WTC11 (cell line): Measurements from ENCODE around the gene ZNF688. TPM values are rescaled to one million over a fixed set of nuclear protein-coding genes. Genes with fewer than 3 reads are reported as not detected.

Source experiments
- ATAC-seq: fragments of 200-7000 bp; cut with Tn5 transposase; 2 replicates; pipeline ENCODE4 v1.10.0; 2021; ENCODE audit warnings: mild to moderate bottlenecking, moderate library complexity
- CTCF ChIA-PET: fragments of 300-600 bp; sonication (Branson Sonifier 250); formaldehyde crosslinking; loops from one replicate; lab custom pipeline; 2021; ENCODE audit warnings: antibody characterized with exemption; lab: Charles Lee
- POLR2A ChIA-PET: fragments of 350-600 bp; sonication (Branson Sonifier 250); formaldehyde crosslinking; loops from one replicate; lab custom pipeline; 2021; ENCODE audit warnings: antibody characterized with exemption; lab: Charles Lee
- DNase-seq: peaks from one replicate; pipeline ENCODE4 v3.0.0; 2021; ENCODE audit warnings: low spot score
- H3K27ac Mint-ChIP-seq: 2 replicates; pipeline ENCODE4 v1.8.0; 2021; ENCODE audit warnings: mixed read lengths
- H3K27me3 Mint-ChIP-seq: 2 replicates; pipeline ENCODE4 v1.8.0; 2021; ENCODE audit warnings: low read depth, mild to moderate bottlenecking, moderate library complexity, mixed read lengths
- H3K36me3 Mint-ChIP-seq: 2 replicates; pipeline ENCODE4 v1.8.0; 2021; ENCODE audit warnings: mixed read lengths
- H3K4me1 Mint-ChIP-seq: 2 replicates; pipeline ENCODE4 v1.8.0; 2022; ENCODE audit warnings: mixed read lengths
- H3K4me3 Mint-ChIP-seq: 2 replicates; pipeline ENCODE4 v1.8.0; 2021; ENCODE audit warnings: mild to moderate bottlenecking, moderate library complexity, mixed read lengths
- H3K9me3 Mint-ChIP-seq: 2 replicates; pipeline ENCODE4 v1.8.0; 2021; ENCODE audit warnings: mixed read lengths
- ATF1 ChIP-seq: sonication (generic); formaldehyde crosslinking; IDR thresholded peaks from 2 replicates; pipeline ENCODE4 v1.8.1; 2023; ENCODE audit warnings: mild to moderate bottlenecking, moderate library complexity, missing genetic modification reagents
- FOXJ3 ChIP-seq: sonication (generic); formaldehyde crosslinking; IDR thresholded peaks from 2 replicates; pipeline ENCODE4 v1.9.0; 2021; ENCODE audit warnings: missing genetic modification reagents, mild to moderate bottlenecking, borderline replicate concordance
- GTF2I ChIP-seq: fragments of 250-450 bp; sonication (Bioruptor Pico); conservative IDR thresholded peaks from 2 replicates; pipeline ENCODE4 v1.4.0; 2021; ENCODE audit warnings: mild to moderate bottlenecking
- KAT7 ChIP-seq: sonication (generic); formaldehyde crosslinking; IDR thresholded peaks from 2 replicates; pipeline ENCODE4 v1.8.1; 2023; ENCODE audit warnings: missing genetic modification reagents, mild to moderate bottlenecking, borderline replicate concordance
- NFE2L1 ChIP-seq: sonication (generic); formaldehyde crosslinking; IDR thresholded peaks from 2 replicates; pipeline ENCODE4 v1.8.1; 2023; ENCODE audit warnings: missing genetic modification reagents
- NR1H2 ChIP-seq: sonication (generic); formaldehyde crosslinking; IDR thresholded peaks from 2 replicates; pipeline ENCODE4 v1.9.0; 2021; ENCODE audit warnings: mild to moderate bottlenecking, moderate library complexity, missing genetic modification reagents
- SOX15 ChIP-seq: fragments of 250-450 bp; sonication (Bioruptor Pico); IDR thresholded peaks from 2 replicates; pipeline ENCODE4 v1.9.0; 2021; ENCODE audit warnings: mild to moderate bottlenecking
- TEAD1 ChIP-seq: sonication (generic); formaldehyde crosslinking; IDR thresholded peaks from 2 replicates; pipeline ENCODE4 v1.8.0; 2022; ENCODE audit warnings: mild to moderate bottlenecking, missing genetic modification reagents
- ZNF219 ChIP-seq: sonication (generic); formaldehyde crosslinking; IDR thresholded peaks from 2 replicates; pipeline ENCODE4 v1.8.0; 2023; ENCODE audit warnings: missing genetic modification reagents, mild to moderate bottlenecking, borderline replicate concordance
- ZNF512 ChIP-seq: sonication (generic); formaldehyde crosslinking; IDR thresholded peaks from 2 replicates; pipeline ENCODE4 v1.8.1; 2022; ENCODE audit warnings: missing genetic modification reagents, borderline replicate concordance
- total RNA-seq: library from RNA; stranded (reverse); gene quantifications from 3 replicates; pipeline ENCODE4 v1.2.3, GENCODE V29; 2021
- TF ChIP-seq, protein P1 (sequence below): sonication (generic); formaldehyde crosslinking; IDR thresholded peaks from 2 replicates; pipeline ENCODE4 v1.8.0; 2023; ENCODE audit warnings: missing genetic modification reagents, mild to moderate bottlenecking, borderline replicate concordance
- TF ChIP-seq, protein P2 (sequence below): fragments of 250-450 bp; sonication (Bioruptor Pico); conservative IDR thresholded peaks from 2 replicates; pipeline ENCODE4 v1.9.0; 2021; ENCODE audit warnings: mild to moderate bottlenecking
- TF ChIP-seq, protein P3 (sequence below): sonication (generic); formaldehyde crosslinking; IDR thresholded peaks from 2 replicates; pipeline ENCODE4 v1.8.0; 2022; ENCODE audit warnings: mild to moderate bottlenecking, missing genetic modification reagents
- TF ChIP-seq, protein P4 (sequence below): sonication (generic); formaldehyde crosslinking; IDR thresholded peaks from 2 replicates; pipeline ENCODE4 v1.8.0; 2022; ENCODE audit warnings: mild to moderate bottlenecking, missing genetic modification reagents

ZNF688 gene
- total RNA-seq, 1 experiment from 2014 or later, result 4.2 TPM

DNA sequence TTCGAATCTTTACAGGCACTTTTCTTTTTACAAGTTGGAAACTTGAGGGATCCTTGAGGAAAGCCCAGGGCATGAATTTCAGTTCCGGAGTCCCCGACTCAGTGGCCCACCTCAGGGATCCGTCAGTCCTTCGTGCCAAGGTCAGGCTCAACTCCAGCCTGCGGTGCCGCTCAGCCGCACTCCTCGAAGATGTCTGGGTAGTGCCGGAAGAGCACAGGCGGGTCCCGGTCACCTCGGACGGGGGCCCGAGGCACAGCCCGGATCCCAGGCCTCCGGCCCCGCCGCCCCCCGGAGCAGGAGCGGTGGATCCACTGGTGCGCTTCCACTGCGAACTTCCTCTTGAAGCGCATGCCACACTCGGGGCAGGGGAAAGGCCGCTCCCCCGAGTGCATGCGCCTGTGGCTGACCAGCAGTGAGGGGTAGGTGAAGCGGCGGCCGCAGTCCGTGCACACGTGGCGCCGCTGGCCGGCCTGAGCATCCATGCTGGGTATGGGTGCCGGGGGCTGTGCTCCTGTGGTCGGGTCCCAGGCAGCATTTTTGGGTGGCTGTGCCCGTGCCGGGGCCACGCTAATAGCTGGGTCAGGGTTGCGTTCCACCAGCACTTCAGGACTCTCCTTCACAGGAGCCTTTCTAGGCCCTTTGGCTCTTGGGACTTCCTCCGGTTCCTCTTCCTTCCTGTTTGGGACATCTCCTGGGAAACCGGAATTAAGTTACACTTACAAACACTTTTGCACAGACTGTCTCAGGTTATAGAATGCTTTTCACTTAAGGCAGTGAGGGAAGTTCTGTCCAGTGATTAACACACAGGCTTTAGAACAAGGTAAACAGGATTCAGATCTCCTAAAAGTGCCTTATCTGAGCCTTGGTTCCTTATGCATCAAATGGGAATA, 1.5 kb downstream of the ZNF688 start (continued):
- TF ChIP-seq, protein P1, sequence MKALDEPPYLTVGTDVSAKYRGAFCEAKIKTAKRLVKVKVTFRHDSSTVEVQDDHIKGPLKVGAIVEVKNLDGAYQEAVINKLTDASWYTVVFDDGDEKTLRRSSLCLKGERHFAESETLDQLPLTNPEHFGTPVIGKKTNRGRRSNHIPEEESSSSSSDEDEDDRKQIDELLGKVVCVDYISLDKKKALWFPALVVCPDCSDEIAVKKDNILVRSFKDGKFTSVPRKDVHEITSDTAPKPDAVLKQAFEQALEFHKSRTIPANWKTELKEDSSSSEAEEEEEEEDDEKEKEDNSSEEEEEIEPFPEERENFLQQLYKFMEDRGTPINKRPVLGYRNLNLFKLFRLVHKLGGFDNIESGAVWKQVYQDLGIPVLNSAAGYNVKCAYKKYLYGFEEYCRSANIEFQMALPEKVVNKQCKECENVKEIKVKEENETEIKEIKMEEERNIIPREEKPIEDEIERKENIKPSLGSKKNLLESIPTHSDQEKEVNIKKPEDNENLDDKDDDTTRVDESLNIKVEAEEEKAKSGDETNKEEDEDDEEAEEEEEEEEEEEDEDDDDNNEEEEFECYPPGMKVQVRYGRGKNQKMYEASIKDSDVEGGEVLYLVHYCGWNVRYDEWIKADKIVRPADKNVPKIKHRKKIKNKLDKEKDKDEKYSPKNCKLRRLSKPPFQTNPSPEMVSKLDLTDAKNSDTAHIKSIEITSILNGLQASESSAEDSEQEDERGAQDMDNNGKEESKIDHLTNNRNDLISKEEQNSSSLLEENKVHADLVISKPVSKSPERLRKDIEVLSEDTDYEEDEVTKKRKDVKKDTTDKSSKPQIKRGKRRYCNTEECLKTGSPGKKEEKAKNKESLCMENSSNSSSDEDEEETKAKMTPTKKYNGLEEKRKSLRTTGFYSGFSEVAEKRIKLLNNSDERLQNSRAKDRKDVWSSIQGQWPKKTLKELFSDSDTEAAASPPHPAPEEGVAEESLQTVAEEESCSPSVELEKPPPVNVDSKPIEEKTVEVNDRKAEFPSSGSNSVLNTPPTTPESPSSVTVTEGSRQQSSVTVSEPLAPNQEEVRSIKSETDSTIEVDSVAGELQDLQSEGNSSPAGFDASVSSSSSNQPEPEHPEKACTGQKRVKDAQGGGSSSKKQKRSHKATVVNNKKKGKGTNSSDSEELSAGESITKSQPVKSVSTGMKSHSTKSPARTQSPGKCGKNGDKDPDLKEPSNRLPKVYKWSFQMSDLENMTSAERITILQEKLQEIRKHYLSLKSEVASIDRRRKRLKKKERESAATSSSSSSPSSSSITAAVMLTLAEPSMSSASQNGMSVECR (CRISPR knock-in tag), result no peak
- TF ChIP-seq ZNF219 (CRISPR knock-in tag) (no peak), FOXJ3 (no peak), SOX15 (CRISPR knock-in tag) (no peak), GTF2I (CRISPR knock-in tag) (no peak), NFE2L1 (CRISPR knock-in tag) (no peak), ZNF512 (CRISPR knock-in tag) (no peak)
- TF ChIP-seq, protein P2, sequence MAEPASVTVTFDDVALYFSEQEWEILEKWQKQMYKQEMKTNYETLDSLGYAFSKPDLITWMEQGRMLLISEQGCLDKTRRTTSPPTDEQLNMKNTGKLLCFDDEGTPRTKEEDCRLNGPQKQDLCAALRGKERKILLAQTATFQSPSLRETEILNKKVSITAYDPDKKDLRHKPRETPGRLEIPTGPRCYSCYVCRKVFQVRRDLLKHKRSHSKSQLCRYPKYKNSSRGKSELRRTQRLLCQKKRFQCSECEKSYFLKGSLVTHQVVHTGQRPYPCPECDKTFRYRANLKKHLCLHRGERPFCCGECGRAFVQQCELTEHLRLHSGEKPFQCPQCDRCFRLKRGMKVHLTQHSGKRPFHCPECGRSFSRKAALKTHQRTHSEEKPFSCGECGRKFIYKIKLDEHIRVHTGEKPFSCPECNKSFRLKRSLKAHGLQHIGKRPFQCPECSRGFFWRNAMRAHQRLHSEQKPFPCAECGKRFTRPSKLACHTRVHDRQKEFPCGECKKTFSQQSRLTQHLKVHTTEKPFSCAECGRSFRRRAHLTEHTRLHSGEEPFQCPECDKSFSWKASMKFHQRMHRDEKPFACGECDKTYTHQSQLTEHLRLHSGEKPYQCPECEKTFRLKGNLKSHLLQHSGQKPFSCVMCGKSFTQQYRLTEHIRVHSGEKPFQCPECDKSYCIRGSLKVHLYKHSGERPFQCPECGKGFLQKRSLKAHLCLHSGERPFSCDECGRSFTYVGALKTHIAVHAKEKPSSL (CRISPR knock-in tag), result no peak

DNA sequence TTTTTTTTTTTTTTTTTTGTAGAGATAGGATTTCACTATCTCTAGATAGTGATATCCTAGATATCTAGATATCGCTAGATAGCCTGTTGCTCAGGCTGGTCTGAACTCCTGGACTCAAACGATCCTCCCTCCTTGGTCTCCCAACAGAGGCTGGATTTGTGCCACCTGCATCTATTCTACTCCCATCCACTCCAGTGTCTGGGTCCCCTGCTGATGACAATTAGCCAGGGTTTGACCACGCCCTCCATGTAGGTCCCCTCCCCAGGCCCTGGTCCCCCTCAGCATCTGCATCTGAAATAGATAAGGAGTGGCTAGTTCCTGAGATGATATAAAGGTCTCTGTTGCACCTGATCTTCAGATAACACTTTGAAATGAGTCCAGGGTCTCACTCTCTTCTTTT, 2.2 kb downstream of the ZNF688 start:
- no peak overlapping the region for H3K27ac Mint-ChIP-seq
- ATAC-seq, result no peak
- CTCF ChIA-PET, result interaction anchor here (0.7 kb wide), 1 partner anchor 11 kb away, joined by 3 read pairs; the partner anchor contains the start of gene ZNF764
- POLR2A ChIA-PET, result no interaction called here
- TF ChIP-seq ATF1 (CRISPR knock-in tag) (no peak), NR1H2 (CRISPR knock-in tag) (no peak), TEAD1 (CRISPR knock-in tag) (no peak), ZNF219 (CRISPR knock-in tag) (no peak), KAT7 (no peak)
- TF ChIP-seq, protein P3, sequence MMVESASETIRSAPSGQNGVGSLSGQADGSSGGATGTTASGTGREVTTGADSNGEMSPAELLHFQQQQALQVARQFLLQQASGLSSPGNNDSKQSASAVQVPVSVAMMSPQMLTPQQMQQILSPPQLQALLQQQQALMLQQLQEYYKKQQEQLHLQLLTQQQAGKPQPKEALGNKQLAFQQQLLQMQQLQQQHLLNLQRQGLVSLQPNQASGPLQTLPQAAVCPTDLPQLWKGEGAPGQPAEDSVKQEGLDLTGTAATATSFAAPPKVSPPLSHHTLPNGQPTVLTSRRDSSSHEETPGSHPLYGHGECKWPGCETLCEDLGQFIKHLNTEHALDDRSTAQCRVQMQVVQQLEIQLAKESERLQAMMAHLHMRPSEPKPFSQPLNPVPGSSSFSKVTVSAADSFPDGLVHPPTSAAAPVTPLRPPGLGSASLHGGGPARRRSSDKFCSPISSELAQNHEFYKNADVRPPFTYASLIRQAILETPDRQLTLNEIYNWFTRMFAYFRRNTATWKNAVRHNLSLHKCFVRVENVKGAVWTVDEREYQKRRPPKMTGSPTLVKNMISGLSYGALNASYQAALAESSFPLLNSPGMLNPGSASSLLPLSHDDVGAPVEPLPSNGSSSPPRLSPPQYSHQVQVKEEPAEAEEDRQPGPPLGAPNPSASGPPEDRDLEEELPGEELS (CRISPR knock-in tag), result no peak
- TF ChIP-seq, protein P4, sequence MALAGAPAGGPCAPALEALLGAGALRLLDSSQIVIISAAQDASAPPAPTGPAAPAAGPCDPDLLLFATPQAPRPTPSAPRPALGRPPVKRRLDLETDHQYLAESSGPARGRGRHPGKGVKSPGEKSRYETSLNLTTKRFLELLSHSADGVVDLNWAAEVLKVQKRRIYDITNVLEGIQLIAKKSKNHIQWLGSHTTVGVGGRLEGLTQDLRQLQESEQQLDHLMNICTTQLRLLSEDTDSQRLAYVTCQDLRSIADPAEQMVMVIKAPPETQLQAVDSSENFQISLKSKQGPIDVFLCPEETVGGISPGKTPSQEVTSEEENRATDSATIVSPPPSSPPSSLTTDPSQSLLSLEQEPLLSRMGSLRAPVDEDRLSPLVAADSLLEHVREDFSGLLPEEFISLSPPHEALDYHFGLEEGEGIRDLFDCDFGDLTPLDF (CRISPR knock-in tag), result no peak
- TF ChIP-seq, all 79 proteins: peak for 0
- no peaks in the 10 kb centered on the region for H3K36me3 Mint-ChIP-seq
- H3K4me1 Mint-ChIP-seq, result peaks cover 15% of the 10 kb centered on the region
- peaks cover 4% of the 10 kb centered on the region; the same call in 1 of the 2 replicates for H3K27me3 Mint-ChIP-seq
- no peaks in the 10 kb centered on the region for H3K9me3 Mint-ChIP-seq
- no peak for DNase-seq
- H3K4me3 Mint-ChIP-seq, result no peak overlapping the region
